K562 (cell line): Measurements from ENCODE around the gene EPB41L4B. TPM values are rescaled to one million over a fixed set of nuclear protein-coding genes. Genes with fewer than 3 reads are reported as not detected.

ENCODE experiments used
- AFF1 ChIP-seq, 2 experiments: fragments of 450-650 bp; IDR thresholded peaks; 2 replicates each; pipeline ENCODE4 v1.6.1; 2018; ENCODE audit warnings: mild to moderate bottlenecking in 2 of 2, low read depth in 1 of 2; ENCODE audit not compliant: partially characterized antibody in 2 of 2
- ATF1 ChIP-seq, 2 experiments: fragments of 450-650 bp in 1 of 2; IDR thresholded peaks; 2 replicates each; pipeline ENCODE4 v1.6.1; 2016; ENCODE audit warnings: missing compliant biosample characterization in 1 of 2, missing genetic modification characterization in 1 of 2
- ATF4 ChIP-seq: fragments of 450-650 bp; formaldehyde crosslinking; IDR thresholded peaks from 2 replicates; pipeline ENCODE4 v1.4.0; 2022; ENCODE audit warnings: mild to moderate bottlenecking, moderate library complexity
- ELF2 ChIP-seq: fragments of 250-450 bp; sonication (Bioruptor Pico); IDR thresholded peaks from 2 replicates; pipeline ENCODE4 v1.5.0; 2021; ENCODE audit warnings: mild to moderate bottlenecking
- EZH2 ChIP-seq: IDR thresholded peaks from 2 replicates; pipeline ENCODE4 v1.6.1; 2012; ENCODE audit warnings: low read depth, mild to moderate bottlenecking, inconsistent platforms, low read length, borderline replicate concordance
- HES1 ChIP-seq: fragments of 450-650 bp; IDR thresholded peaks from 2 replicates; pipeline ENCODE4 v1.6.1; 2016; ENCODE audit warnings: low read depth, mild to moderate bottlenecking, moderate library complexity
- HNRNPL ChIP-seq: fragments of 200-400 bp; formaldehyde crosslinking; IDR thresholded peaks from 2 replicates; pipeline ENCODE4 v1.6.1; 2017; ENCODE audit warnings: low read depth, mild to moderate bottlenecking, low read length
- MAX ChIP-seq: sonication (generic); formaldehyde crosslinking; IDR thresholded peaks from 2 replicates; pipeline ENCODE4 v1.9.0; 2022; ENCODE audit warnings: mild to moderate bottlenecking, missing genetic modification reagents
- NFIX ChIP-seq: fragments of 250-450 bp; sonication (Bioruptor Pico); IDR thresholded peaks from 2 replicates; pipeline ENCODE4 v1.4.0; 2020; ENCODE audit warnings: low read depth, mild to moderate bottlenecking, moderate library complexity
- RBFOX2 ChIP-seq: fragments of 200-400 bp; formaldehyde crosslinking; IDR thresholded peaks from 2 replicates; pipeline ENCODE4 v1.6.1; 2017; ENCODE audit warnings: low read depth, mild to moderate bottlenecking, low read length, moderate library complexity
- RNF2 ChIP-seq: sonication (generic); IDR thresholded peaks from 2 replicates; pipeline ENCODE4 v1.6.1; 2016
- SIN3A ChIP-seq, 2 experiments: fragments of 150-350 bp in 1 of 2; IDR thresholded peaks; 2 replicates each; pipeline ENCODE4 v1.6.1; 2011 to 2016; ENCODE audit warnings: borderline replicate concordance in 2 of 2, low read depth in 2 of 2, low read length in 2 of 2, mild to moderate bottlenecking in 2 of 2, moderate library complexity in 2 of 2; ENCODE audit not compliant: control insufficient read depth in 1 of 2
- TEAD1 ChIP-seq, 2 experiments: fragments of 450-650 bp in 1 of 2; sonication (generic) in 1 of 2; formaldehyde crosslinking; IDR thresholded peaks; 2 replicates each; pipeline versions ENCODE4 v1.4.0 to v1.8.0; 2020 to 2022; ENCODE audit warnings: mild to moderate bottlenecking in 2 of 2, missing genetic modification reagents in 1 of 2
- ZNF280A ChIP-seq: fragments of 450-650 bp; IDR thresholded peaks from 2 replicates; pipeline ENCODE4 v1.6.1; 2018; ENCODE audit warnings: mild to moderate bottlenecking, low read depth; ENCODE audit not compliant: partially characterized antibody
- ZNF395 ChIP-seq: fragments of 200-800 bp; sonication (Bioruptor generic); IDR thresholded peaks from 2 replicates; pipeline ENCODE4 v1.6.1; 2017; ENCODE audit warnings: missing genetic modification characterization, missing compliant biosample characterization
- ZNF561 ChIP-seq: fragments of 450-650 bp; formaldehyde crosslinking; conservative IDR thresholded peaks from 2 replicates; pipeline ENCODE4 v1.4.0; 2020; ENCODE audit warnings: mild to moderate bottlenecking, moderate library complexity
- polyA plus RNA-seq, 8 experiments: library from polyadenylated mRNA; depleted of rRNA in 4 of 8; stranded (reverse) in 5 of 8; unstranded in 3 of 8; fragments of >200 nt; fragmentation: Nextera tagmentation in 2 of 8; fragmentation: Illumina TruSeq in 1 of 8; extraction: Ambion mirVana in 2 of 8; extraction: Trizol in 1 of 8; gene quantifications; 2 replicates each; pipeline versions ENCODE4 v1.2.1 to v1.2.3, GENCODE V29; 2011 to 2014; ENCODE audit warnings: inconsistent platforms in 1 of 8, missing spikeins in 1 of 8
- total RNA-seq, 7 experiments: library from RNA; depleted of rRNA in 6 of 7; stranded (reverse); fragments of >200 nt in 6 of 7; fragmentation: Illumina TruSeq in 2 of 7; extraction: Trizol in 2 of 7; gene quantifications; 2 replicates each; pipeline versions ENCODE4 v1.2.1 to v1.2.3, GENCODE V29; 2011 to 2021; ENCODE audit warnings: low replicate concordance in 1 of 7

EPB41L4B gene
- total and polyA plus RNA-seq, 9 of the 15 experiments (the other 6 are each of a cell fraction or from before 2014, with no cell fraction given) = 0.09 to 0.38 (median 0.21) TPM

- TF ChIP-seq AFF1 (IDR thresholded peaks at IDR 0.05; ENCODE audit: low read depth in 1 of 2, partially characterized antibody in 2 of 2) = no peak
- TF ChIP-seq HES1 = no peak
- TF ChIP-seq ELF2 (CRISPR knock-in tag) = no peak
- no peak for TF ChIP-seq EZH2
- 0 out of 2 replicates have a peak, but pooled peaks have one; percentile 45 for TF ChIP-seq RNF2
- TF ChIP-seq ZNF561 (CRISPR knock-in tag) = no peak
- TF ChIP-seq TEAD1 (CRISPR knock-in tag; IDR thresholded peaks at IDR 0.05) = no peak
- TF ChIP-seq ATF4 (CRISPR knock-in tag) = no peak
- TF ChIP-seq HNRNPL = 0 out of 2 replicates have a peak, but pooled peaks have one; percentile 33
- no peak for TF ChIP-seq MAX (CRISPR knock-in tag)
- no peak for TF ChIP-seq NFIX (CRISPR knock-in tag)
- TF ChIP-seq RBFOX2 = 0 out of 2 replicates have a peak, but pooled peaks have one; percentile 23
- no peak for TF ChIP-seq ATF1 (CRISPR knock-in tag; IDR thresholded peaks at IDR 0.05)
- peak; percentile 58 for TF ChIP-seq ATF1 (tag; IDR thresholded peaks at IDR 0.05)
- TF ChIP-seq ZNF395 (CRISPR knock-in tag) = no peak
- TF ChIP-seq ZNF280A = peak; percentile 38
- no peak for TF ChIP-seq SIN3A (IDR thresholded peaks at IDR 0.05; ENCODE audit: borderline replicate concordance in 2 of 2, control insufficient read depth in 1 of 2, low read depth in 2 of 2, low read length in 2 of 2)
Observed at GRCh38 chr9:109143881-109144562, 176.8 kb downstream of the EPB41L4B start (continued).
